ENCODE data around the gene MS4A8.

DNA sequence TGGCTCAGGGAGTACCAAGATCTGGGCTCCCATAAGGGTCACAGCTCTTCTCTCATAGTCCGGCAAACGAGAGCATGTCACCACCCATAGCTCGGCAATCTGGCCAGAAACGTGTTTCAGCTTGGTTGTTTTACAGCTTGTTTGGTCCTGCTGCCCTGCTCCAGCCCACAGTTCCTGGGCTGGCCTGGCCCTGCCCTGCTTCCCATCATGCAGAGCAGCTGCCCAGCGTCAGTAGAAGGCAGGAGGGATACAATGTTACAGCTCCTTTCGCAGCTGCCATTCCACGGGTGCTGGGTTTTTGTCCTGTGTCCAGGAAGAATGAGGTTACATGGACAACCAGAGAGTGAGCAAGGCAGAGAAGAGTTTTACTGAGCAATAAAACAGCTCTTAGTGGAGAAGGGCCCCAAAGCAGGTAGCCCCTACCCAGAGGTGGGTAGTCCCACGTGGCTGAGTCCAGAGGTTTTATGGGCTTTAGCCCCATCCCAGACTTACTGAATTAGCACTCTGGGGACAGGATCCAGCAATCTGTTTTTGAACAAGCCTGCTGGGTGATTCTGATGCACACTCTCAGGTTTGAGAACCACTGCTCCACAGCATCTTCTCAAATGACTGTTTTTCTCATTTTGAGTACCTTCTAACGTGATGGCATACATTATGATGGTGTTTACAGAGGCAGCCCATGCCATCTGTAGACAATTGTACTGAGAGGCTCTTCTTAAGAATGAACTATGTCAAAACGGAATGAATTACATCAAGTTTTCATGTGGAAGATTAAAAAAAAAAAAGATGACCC is 19.3 kb downstream of the MS4A8 start:
- TF ChIP-seq CTCF (IDR thresholded peaks at IDR 0.05) (no peak), EP300 (IDR thresholded peaks at IDR 0.05) (no peak), POLR2A (IDR thresholded peaks at IDR 0.05) (no peak)

Measured in gastroesophageal sphincter (tissue), 3 donors.